ENCODE data around the gene TRAK2. TPM values are rescaled to one million over a fixed set of nuclear protein-coding genes. Genes with fewer than 3 reads are reported as not detected.

The TRAK2 gene
- total and polyA plus RNA-seq, 7 donors: 17.0 to 76.5 (median 48.9) TPM

DNA sequence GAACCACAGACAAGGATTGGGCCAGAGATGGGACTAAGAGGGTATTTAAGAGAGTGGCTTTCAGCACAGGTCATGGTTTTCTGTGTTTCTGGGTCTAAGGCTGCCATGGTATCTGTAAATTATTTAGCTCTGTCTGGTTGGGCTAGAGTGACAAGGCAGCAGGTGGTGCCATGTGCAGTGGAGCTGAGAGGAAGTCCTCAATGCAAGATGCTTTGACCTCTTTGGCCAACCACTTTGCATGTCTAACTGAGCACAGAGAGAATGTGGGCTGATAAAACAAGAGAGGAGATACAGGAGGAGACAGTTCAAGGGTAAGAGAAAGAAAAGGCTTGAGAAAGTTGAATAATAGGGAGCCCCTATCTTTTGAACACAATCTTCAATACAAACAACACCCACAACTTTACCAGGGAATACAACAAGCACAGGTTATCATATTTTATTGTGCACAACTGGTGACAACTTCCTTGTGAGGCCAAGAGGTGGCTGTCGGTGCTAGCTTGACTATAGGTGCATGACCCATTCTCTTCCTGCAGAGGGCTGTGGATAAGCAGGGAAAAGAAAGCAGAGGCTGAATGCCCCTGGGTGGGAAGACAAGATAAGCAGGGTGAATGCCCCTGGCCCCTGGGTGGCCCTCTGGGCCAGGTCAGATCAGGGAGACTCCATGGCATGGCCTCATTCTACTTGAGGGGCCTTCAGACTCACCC is 106.4 kb downstream of the TRAK2 start:
- no peak for DNase-seq
- peaks cover 0 to 4% (median 0%) of the 10 kb centered on the region in 4 donors for H3K4me1 ChIP-seq
- H3K4me3 ChIP-seq: no peak overlapping the region
- H3K27me3 ChIP-seq: no peaks in the 10 kb centered on the region
- no peaks in the 10 kb centered on the region for H3K9me3 ChIP-seq
- WGBS, 2 donors: 21 to 55% methylated on average over 1 of the region's 1 CpG
- TF ChIP-seq, protein P1, sequence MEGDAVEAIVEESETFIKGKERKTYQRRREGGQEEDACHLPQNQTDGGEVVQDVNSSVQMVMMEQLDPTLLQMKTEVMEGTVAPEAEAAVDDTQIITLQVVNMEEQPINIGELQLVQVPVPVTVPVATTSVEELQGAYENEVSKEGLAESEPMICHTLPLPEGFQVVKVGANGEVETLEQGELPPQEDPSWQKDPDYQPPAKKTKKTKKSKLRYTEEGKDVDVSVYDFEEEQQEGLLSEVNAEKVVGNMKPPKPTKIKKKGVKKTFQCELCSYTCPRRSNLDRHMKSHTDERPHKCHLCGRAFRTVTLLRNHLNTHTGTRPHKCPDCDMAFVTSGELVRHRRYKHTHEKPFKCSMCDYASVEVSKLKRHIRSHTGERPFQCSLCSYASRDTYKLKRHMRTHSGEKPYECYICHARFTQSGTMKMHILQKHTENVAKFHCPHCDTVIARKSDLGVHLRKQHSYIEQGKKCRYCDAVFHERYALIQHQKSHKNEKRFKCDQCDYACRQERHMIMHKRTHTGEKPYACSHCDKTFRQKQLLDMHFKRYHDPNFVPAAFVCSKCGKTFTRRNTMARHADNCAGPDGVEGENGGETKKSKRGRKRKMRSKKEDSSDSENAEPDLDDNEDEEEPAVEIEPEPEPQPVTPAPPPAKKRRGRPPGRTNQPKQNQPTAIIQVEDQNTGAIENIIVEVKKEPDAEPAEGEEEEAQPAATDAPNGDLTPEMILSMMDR (IDR thresholded peaks at IDR 0.05): no peak
- TF ChIP-seq POLR2AphosphoS5 (IDR thresholded peaks at IDR 0.05) (no peak), POLR2A (IDR thresholded peaks at IDR 0.05) (no peak), EP300 (IDR thresholded peaks at IDR 0.05) (no peak)
- H3K27ac ChIP-seq: no peak overlapping the region
- intact Hi-C loops (cut with DNase I): no loop called here
- peaks cover 0 to 11% (median 0%) of the 10 kb centered on the region in 4 donors for H3K36me3 ChIP-seq

GRCh38 chr2:201343559-201343958 is 107.7 kb downstream of the TRAK2 start:
- intact Hi-C loops (cut with DNase I): no loop called here
- DNase-seq: no peak

GRCh38 chr2:201342923-201343322 is 108.3 kb downstream of the TRAK2 start:
- peaks cover 0 to 11% (median 0%) of the 10 kb centered on the region in 4 donors for H3K36me3 ChIP-seq
- DNase-seq: no peak
- no peak overlapping the region for H3K27ac ChIP-seq
- no peaks in the 10 kb centered on the region for H3K9me3 ChIP-seq
- peaks cover 0 to 4% (median 0%) of the 10 kb centered on the region in 4 donors for H3K4me1 ChIP-seq
- TF ChIP-seq POLR2A (IDR thresholded peaks at IDR 0.05): no peak
- no peak for TF ChIP-seq EP300 (IDR thresholded peaks at IDR 0.05)
- TF ChIP-seq POLR2AphosphoS5 (IDR thresholded peaks at IDR 0.05): no peak
- no peaks in the 10 kb centered on the region for H3K27me3 ChIP-seq
- intact Hi-C loops (cut with DNase I): no loop called here
- H3K4me3 ChIP-seq: no peak overlapping the region
- 93 to 96% methylated on average over 2 of the region's 2 CpGs for WGBS, 2 donors

More at GRCh38 chr2:201343559-201343958, 107.7 kb downstream of the TRAK2 start:
- H3K4me3 ChIP-seq: no peak overlapping the region
- H3K27me3 ChIP-seq: no peaks in the 10 kb centered on the region
- peaks cover 0 to 11% (median 0%) of the 10 kb centered on the region in 4 donors for H3K36me3 ChIP-seq
- peaks cover 0 to 4% (median 0%) of the 10 kb centered on the region in 4 donors for H3K4me1 ChIP-seq
- H3K27ac ChIP-seq: no peak overlapping the region
- WGBS, 2 donors: 88 to 95% methylated on average over 2 of the region's 2 CpGs
- TF ChIP-seq, protein P1 (IDR thresholded peaks at IDR 0.05): no peak
- no peaks in the 10 kb centered on the region for H3K9me3 ChIP-seq

DNA sequence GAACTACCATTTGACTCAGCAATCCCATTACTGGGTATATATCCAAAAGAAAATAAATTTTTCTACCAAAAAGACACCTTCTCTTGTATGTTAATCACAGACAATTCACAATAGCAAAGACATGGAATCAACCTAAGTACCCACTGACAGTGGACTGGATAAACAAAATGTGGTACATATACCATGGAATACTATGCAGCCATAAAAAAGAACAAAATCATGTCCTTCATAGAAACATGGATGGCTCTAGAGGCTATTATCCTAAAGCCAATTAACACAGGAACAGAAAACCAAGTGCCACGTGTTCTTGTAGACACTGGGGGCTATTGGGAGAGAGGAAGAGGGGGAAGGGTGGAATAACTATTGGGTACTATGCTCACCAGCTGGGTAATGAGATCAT is 121.8 kb downstream of the TRAK2 start:
- Histone ChIP-seq H3K36me3 (no peaks in the 10 kb centered on the region), H3K27me3 (no peaks in the 10 kb centered on the region), H3K27ac (no peak overlapping the region), H3K4me1 (no peaks in the 10 kb centered on the region), H3K4me3 (no peak overlapping the region), H3K9me3 (peaks cover 0 to 5% (median 0%) of the 10 kb centered on the region in 4 donors)
- intact Hi-C loops (cut with DNase I): no loop called here
- 67% methylated on average over 1 of the region's 1 CpG for WGBS, 2 donors
- TF ChIP-seq, protein P1 (IDR thresholded peaks at IDR 0.05): no peak
- TF ChIP-seq EP300 (IDR thresholded peaks at IDR 0.05): no peak
- TF ChIP-seq POLR2A (IDR thresholded peaks at IDR 0.05): no peak
- no peak for TF ChIP-seq POLR2AphosphoS5 (IDR thresholded peaks at IDR 0.05)
- DNase-seq: no peak

- H3K9me3 ChIP-seq: peaks cover 0 to 14% (median 1%) of the 10 kb centered on the region in 4 donors
- H3K27ac ChIP-seq: no peak overlapping the region
- intact Hi-C loops (cut with DNase I): no loop called here
- 80 to 81% methylated on average over 3 of the region's 3 CpGs for WGBS, 2 donors
- H3K4me1 ChIP-seq: no peaks in the 10 kb centered on the region
- no peaks in the 10 kb centered on the region for H3K27me3 ChIP-seq
- DNase-seq: no peak
- TF ChIP-seq EP300 (IDR thresholded peaks at IDR 0.05): no peak
- TF ChIP-seq, protein P1 (IDR thresholded peaks at IDR 0.05): no peak
- no peak for TF ChIP-seq POLR2AphosphoS5 (IDR thresholded peaks at IDR 0.05)
- no peak for TF ChIP-seq POLR2A (IDR thresholded peaks at IDR 0.05)
- H3K36me3 ChIP-seq: no peaks in the 10 kb centered on the region
- H3K4me3 ChIP-seq: no peak overlapping the region
Measured at GRCh38 chr2:201327678-201328077, 123.6 kb downstream of the TRAK2 start.

Small RNA genes within 50 kb of the gene (small RNA-seq; reads per million reads assigned to genes)
- 0 reads per million in 3 donors for gene RF00019

Other genes starting within 250 kb of the TRAK2 start
- gene CASP8, start 190.9 kb downstream of the TRAK2 start, total RNA-seq: 10 to 100 TPM in 1 of 4 donors, 1 to 10 TPM in 3; 4.9 to 13.0 (median 8.4) TPM
- 10 to 100 TPM; 15.6 to 28.7 (median 18.7) TPM for gene CASP8, start 190.9 kb downstream of the TRAK2 start, polyA plus RNA-seq
- 1 to 10 TPM; 1.1 to 1.6 (median 1.4) TPM for gene FLACC1, start 94.1 kb downstream of the TRAK2 start, total RNA-seq
- under 1 TPM in 2 of 3 donors, not detected in 1; 0.69 to 0.87 TPM for gene FLACC1, start 94.1 kb downstream of the TRAK2 start, polyA plus RNA-seq
- gene STRADB, start 282 bp upstream of the TRAK2 start, total RNA-seq: 10 to 100 TPM; 14.7 to 32.3 (median 17.1) TPM
- gene STRADB, start 282 bp upstream of the TRAK2 start, polyA plus RNA-seq: 100 to 1,000 TPM in 1 of 3 donors, 10 to 100 TPM in 2; 23.0 to 142 (median 70.9) TPM
- gene TMEM237, start 192.0 kb upstream of the TRAK2 start, total RNA-seq: 10 to 100 TPM; 17.5 to 21.4 (median 20.8) TPM
- gene TMEM237, start 192.0 kb upstream of the TRAK2 start, polyA plus RNA-seq: 1 to 10 TPM; 3.0 to 6.2 (median 3.6) TPM
- gene MPP4, start 247.2 kb upstream of the TRAK2 start, total RNA-seq: under 1 TPM in 1 of 4 donors, not detected in 3; 0.36 TPM
- under 1 TPM in 1 of 3 donors, not detected in 2; 0.06 TPM for gene MPP4, start 247.2 kb upstream of the TRAK2 start, polyA plus RNA-seq